Astrocyte (in vitro differentiated cells and primary cell): ENCODE results near the gene PAGE4. TPM values are rescaled to one million over a fixed set of nuclear protein-coding genes. Genes with fewer than 3 reads are reported as not detected.

Source experiments
- DNase-seq: peaks from one replicate; pipeline ENCODE4 v3.0.0-alpha.2; 2010; ENCODE audit warnings: low read depth
- FAIRE-seq: peaks from 2 replicates; lab custom pipeline; 2011; peaks lifted over from hg19 to GRCh38; lab: Jason Lieb, UNC
- H2AFZ ChIP-seq: 2 replicates; pipeline ENCODE4 v1.6.0; 2012; ENCODE audit warnings: low read depth, low read length, inconsistent platforms
- H3K27ac ChIP-seq: 2 replicates; pipeline ENCODE4 v1.5.1; 2011; ENCODE audit warnings: low read depth, low read length, inconsistent platforms
- H3K27me3 ChIP-seq: 2 replicates; pipeline ENCODE4 v1.6.0; 2011; ENCODE audit warnings: low read length, inconsistent platforms; ENCODE audit not compliant: insufficient read depth
- H3K36me3 ChIP-seq: 2 replicates; pipeline ENCODE4 v1.5.1; 2011; ENCODE audit warnings: low read length, inconsistent platforms; ENCODE audit not compliant: insufficient read depth
- H3K4me1 ChIP-seq: 2 replicates; pipeline ENCODE4 v1.5.1; 2011; ENCODE audit warnings: low read length, inconsistent platforms; ENCODE audit not compliant: insufficient read depth
- H3K4me2 ChIP-seq: 2 replicates; pipeline ENCODE4 v1.6.0; 2012; ENCODE audit warnings: low read length, inconsistent platforms
- H3K4me3 ChIP-seq: 2 replicates; pipeline ENCODE4 v1.5.1; 2011; ENCODE audit warnings: low read depth, mild to moderate bottlenecking, low read length, inconsistent platforms; ENCODE audit not compliant: insufficient read depth
- H3K79me2 ChIP-seq: 2 replicates; pipeline ENCODE4 v1.6.0; 2012; ENCODE audit warnings: mild to moderate bottlenecking, low read length, inconsistent platforms; ENCODE audit not compliant: insufficient read depth
- H3K9ac ChIP-seq: 2 replicates; pipeline ENCODE4 v1.6.0; 2012; ENCODE audit warnings: mild to moderate bottlenecking, low read length, inconsistent platforms
- H3K9me3 ChIP-seq: 2 replicates; pipeline ENCODE4 v1.5.1; 2012; ENCODE audit warnings: low read depth, mild to moderate bottlenecking, low read length, inconsistent platforms; ENCODE audit not compliant: insufficient read depth
- H4K20me1 ChIP-seq: 2 replicates; pipeline ENCODE4 v1.6.0; 2012; ENCODE audit warnings: low read length, inconsistent platforms; ENCODE audit not compliant: insufficient read depth
- H3K27ac Mint-ChIP-seq: one replicate; pipeline ENCODE4 v1.8.0; 2021; ENCODE audit warnings: mild to moderate bottlenecking, mixed read lengths; ENCODE audit not compliant: unreplicated experiment
- H3K27me3 Mint-ChIP-seq: one replicate; pipeline ENCODE4 v1.8.0; 2021; ENCODE audit warnings: low read depth, mixed read lengths; ENCODE audit not compliant: unreplicated experiment
- H3K36me3 Mint-ChIP-seq: one replicate; pipeline ENCODE4 v1.8.0; 2021; ENCODE audit warnings: low read depth, mixed read lengths; ENCODE audit not compliant: unreplicated experiment
- H3K4me1 Mint-ChIP-seq: one replicate; pipeline ENCODE4 v1.8.0; 2021; ENCODE audit warnings: low read depth, mixed read lengths; ENCODE audit not compliant: unreplicated experiment
- H3K4me3 Mint-ChIP-seq: one replicate; pipeline ENCODE4 v1.8.0; 2021; ENCODE audit warnings: mild to moderate bottlenecking, moderate library complexity, mixed read lengths; ENCODE audit not compliant: unreplicated experiment
- H3K9me3 Mint-ChIP-seq: one replicate; pipeline ENCODE4 v1.8.0; 2021; ENCODE audit warnings: mild to moderate bottlenecking, mixed read lengths; ENCODE audit not compliant: unreplicated experiment
- CTCF ChIP-seq: IDR thresholded peaks from 2 replicates; pipeline ENCODE4 v1.5.1; 2011; ENCODE audit warnings: low read depth, mild to moderate bottlenecking, inconsistent platforms, low read length, moderate library complexity; ENCODE audit not compliant: insufficient read depth
- EZH2 ChIP-seq: IDR thresholded peaks from 2 replicates; pipeline ENCODE4 v1.6.1; 2012; ENCODE audit warnings: mild to moderate bottlenecking, low read length, inconsistent platforms; ENCODE audit not compliant: insufficient read depth
- total RNA-seq: library from RNA; stranded (reverse); gene quantifications from 2 replicates; pipeline ENCODE4 v1.2.1, GENCODE V29; 2021

The PAGE4 gene
- total RNA-seq, 1 donor from 2014 or later, result not detected

GRCh38 chrX:49880668-49881067 is 51.6 kb downstream of the PAGE4 start:
- FAIRE-seq (no peak), DNase-seq (no peak)
- Histone ChIP-seq H3K79me2 (peaks cover 8% of the 10 kb centered on the region), H3K4me3 (no peak overlapping the region), H4K20me1 (no peaks in the 10 kb centered on the region), H3K4me1 (peaks cover 3% of the 10 kb centered on the region), H2AFZ (no peak overlapping the region), H3K9me3 (no peaks in the 10 kb centered on the region), H3K36me3 (no peaks in the 10 kb centered on the region), H3K9ac (no peak overlapping the region), H3K4me2 (peak overlapping the region; percentile 85), H3K27me3 (no peaks in the 10 kb centered on the region), H3K27ac (no peak overlapping the region)
- no peaks in the 10 kb centered on the region for H3K36me3 Mint-ChIP-seq
- H3K27ac Mint-ChIP-seq, result no peak overlapping the region
- H3K4me3 Mint-ChIP-seq, result no peak overlapping the region
- H3K9me3 Mint-ChIP-seq, result no peaks in the 10 kb centered on the region
- H3K4me1 Mint-ChIP-seq, result peaks cover 2% of the 10 kb centered on the region
- no peaks in the 10 kb centered on the region for H3K27me3 Mint-ChIP-seq
- TF ChIP-seq EZH2, result no peak
- TF ChIP-seq CTCF, result no peak

Other genes with a start within 250 kb of the PAGE4 start
- not detected in 2 replicates for gene GAGE12H, start 249.4 kb upstream of the PAGE4 start, total RNA-seq
- gene GAGE2A, start 239.8 kb upstream of the PAGE4 start, total RNA-seq, result not detected in 2 replicates
- not detected in 2 replicates for gene GAGE1, start 230.3 kb upstream of the PAGE4 start, total RNA-seq
- gene PAGE1, start 133.3 kb upstream of the PAGE4 start, total RNA-seq, result not detected in 2 replicates
- 2.7 and 3.1 TPM in 2 replicates for gene USP27X, start 50.2 kb downstream of the PAGE4 start, total RNA-seq
- gene CLCN5, start 93.3 kb downstream of the PAGE4 start, total RNA-seq, result 14.4 and 16.7 TPM in 2 replicates